Measurements from ENCODE around the gene LAMA3. TPM values are rescaled to one million over a fixed set of nuclear protein-coding genes. Genes with fewer than 3 reads are reported as not detected.

Gene LAMA3
- total RNA-seq, 4 donors from 2014 or later = 155 to 456 (median 173) TPM

- intact Hi-C loops (cut with DNase I; ENCODE audit: low total_unique reads) = no loop called here
- H3K4me3 ChIP-seq (ENCODE audit: low read depth, poor library complexity, severe bottlenecking) = no peak overlapping the region
- no peak for TF ChIP-seq CTCF (IDR thresholded peaks at IDR 0.05)
- no peak for TF ChIP-seq POLR2A (IDR thresholded peaks at IDR 0.05)
- no peak for DNase-seq (ENCODE audit: low spot score in 2 of 2)
- 38 to 39% methylated on average over 3 of the region's 3 CpGs for WGBS, 2 donors
Observed at GRCh38 chr18:23683671-23684070, 5.6 kb upstream of the LAMA3 start.

GRCh38 chr18:23684515-23685197 is 4.6 kb upstream of the LAMA3 start:
- intact Hi-C loops (cut with DNase I; ENCODE audit: low total_unique reads) = no loop called here

GRCh38 chr18:23688528-23688927 is 725 bp upstream of the LAMA3 start:
- intact Hi-C loops (cut with DNase I; ENCODE audit: low total_unique reads) = no loop called here
- no peak overlapping the region for H3K4me3 ChIP-seq (ENCODE audit: low read depth, poor library complexity, severe bottlenecking)
- WGBS, 2 donors = 35 to 40% methylated on average over 5 of the region's 5 CpGs
- TF ChIP-seq CTCF (IDR thresholded peaks at IDR 0.05) (no peak), POLR2A (IDR thresholded peaks at IDR 0.05) (no peak)
- DNase-seq (ENCODE audit: low spot score in 2 of 2) = no peak

More at GRCh38 chr18:23684515-23685197, 4.6 kb upstream of the LAMA3 start:
- no peak overlapping the region for H3K4me3 ChIP-seq (ENCODE audit: low read depth, poor library complexity, severe bottlenecking)
- TF ChIP-seq POLR2A (IDR thresholded peaks at IDR 0.05) = no peak
- TF ChIP-seq CTCF (IDR thresholded peaks at IDR 0.05) = no peak
- no peak for DNase-seq (ENCODE audit: low spot score in 2 of 2)
- 34 to 35% methylated on average over 5 of the region's 5 CpGs for WGBS, 2 donors

- WGBS, 2 donors = 3 to 8% methylated on average over 24 to 37 of the region's 85 CpGs
- H3K4me3 ChIP-seq (ENCODE audit: low read depth, poor library complexity, severe bottlenecking) = peak overlapping the region; percentile 39
- intact Hi-C loops (cut with DNase I; ENCODE audit: low total_unique reads) = no loop called here
- DNase-seq (ENCODE audit: low spot score in 2 of 2) = peak in 1 of 2 donors; percentile 88
- TF ChIP-seq POLR2A (IDR thresholded peaks at IDR 0.05) (no peak), CTCF (IDR thresholded peaks at IDR 0.05) (no peak)
Observed at GRCh38 chr18:23689616-23690504, 607 bp downstream of the LAMA3 start.

GRCh38 chr18:23690505-23691068 is 1.3 kb downstream of the LAMA3 start:
- DNase-seq (ENCODE audit: low spot score in 2 of 2) = no peak
- intact Hi-C loops (cut with DNase I; ENCODE audit: low total_unique reads) = no loop called here
- TF ChIP-seq CTCF (IDR thresholded peaks at IDR 0.05) = no peak
- no peak for TF ChIP-seq POLR2A (IDR thresholded peaks at IDR 0.05)
- H3K4me3 ChIP-seq (ENCODE audit: low read depth, poor library complexity, severe bottlenecking) = no peak overlapping the region
- WGBS, 2 donors = 43 to 52% methylated on average over 21 of the region's 21 CpGs
